WTC11 (cell line): ENCODE measurements around the gene PIK3C3. TPM values are rescaled to one million over a fixed set of nuclear protein-coding genes. Genes with fewer than 3 reads are reported as not detected.

Source experiments
- ATAC-seq: fragments of 200-7000 bp; cut with Tn5 transposase; 2 replicates; pipeline ENCODE4 v1.10.0; 2021; ENCODE audit warnings: mild to moderate bottlenecking, moderate library complexity
- CTCF ChIA-PET: fragments of 300-600 bp; sonication (Branson Sonifier 250); formaldehyde crosslinking; loops from one replicate; lab custom pipeline; 2021; ENCODE audit warnings: antibody characterized with exemption; lab: Charles Lee
- POLR2A ChIA-PET: fragments of 350-600 bp; sonication (Branson Sonifier 250); formaldehyde crosslinking; loops from one replicate; lab custom pipeline; 2021; ENCODE audit warnings: antibody characterized with exemption; lab: Charles Lee
- DNase-seq: peaks from one replicate; pipeline ENCODE4 v3.0.0; 2021; ENCODE audit warnings: low spot score
- H3K27ac Mint-ChIP-seq: 2 replicates; pipeline ENCODE4 v1.8.0; 2021; ENCODE audit warnings: mixed read lengths
- H3K27me3 Mint-ChIP-seq: 2 replicates; pipeline ENCODE4 v1.8.0; 2021; ENCODE audit warnings: low read depth, mild to moderate bottlenecking, moderate library complexity, mixed read lengths
- H3K36me3 Mint-ChIP-seq: 2 replicates; pipeline ENCODE4 v1.8.0; 2021; ENCODE audit warnings: mixed read lengths
- H3K4me1 Mint-ChIP-seq: 2 replicates; pipeline ENCODE4 v1.8.0; 2022; ENCODE audit warnings: mixed read lengths
- H3K4me3 Mint-ChIP-seq: 2 replicates; pipeline ENCODE4 v1.8.0; 2021; ENCODE audit warnings: mild to moderate bottlenecking, moderate library complexity, mixed read lengths
- H3K9me3 Mint-ChIP-seq: 2 replicates; pipeline ENCODE4 v1.8.0; 2021; ENCODE audit warnings: mixed read lengths
- ARID4B ChIP-seq: sonication (generic); formaldehyde crosslinking; IDR thresholded peaks from 2 replicates; pipeline ENCODE4 v1.8.0; 2023; ENCODE audit warnings: missing genetic modification reagents, mild to moderate bottlenecking, borderline replicate concordance
- ATF1 ChIP-seq: sonication (generic); formaldehyde crosslinking; IDR thresholded peaks from 2 replicates; pipeline ENCODE4 v1.8.1; 2023; ENCODE audit warnings: mild to moderate bottlenecking, moderate library complexity, missing genetic modification reagents
- CBFB ChIP-seq: sonication (generic); formaldehyde crosslinking; IDR thresholded peaks from 2 replicates; pipeline ENCODE4 v1.8.1; 2022; ENCODE audit warnings: mild to moderate bottlenecking, low read depth, missing genetic modification reagents
- CREM ChIP-seq: sonication (generic); formaldehyde crosslinking; IDR thresholded peaks from 2 replicates; pipeline ENCODE4 v1.8.1; 2022; ENCODE audit warnings: mild to moderate bottlenecking, missing genetic modification reagents, moderate library complexity
- ELF4 ChIP-seq: sonication (generic); formaldehyde crosslinking; IDR thresholded peaks from 2 replicates; pipeline ENCODE4 v1.8.1; 2022; ENCODE audit warnings: low read depth, mild to moderate bottlenecking, moderate library complexity, missing genetic modification reagents
- ESRRA ChIP-seq: sonication (generic); formaldehyde crosslinking; IDR thresholded peaks from 2 replicates; pipeline ENCODE4 v1.8.1; 2022; ENCODE audit warnings: mild to moderate bottlenecking, missing genetic modification reagents, borderline replicate concordance
- FOXJ3 ChIP-seq: sonication (generic); formaldehyde crosslinking; IDR thresholded peaks from 2 replicates; pipeline ENCODE4 v1.9.0; 2021; ENCODE audit warnings: missing genetic modification reagents, mild to moderate bottlenecking, borderline replicate concordance
- JAZF1 ChIP-seq: fragments of 250-450 bp; sonication (Bioruptor Pico); IDR thresholded peaks from 2 replicates; pipeline ENCODE4 v1.9.0; 2021; ENCODE audit warnings: moderate library complexity, mild to moderate bottlenecking, inconsistent platforms
- KAT7 ChIP-seq: sonication (generic); formaldehyde crosslinking; IDR thresholded peaks from 2 replicates; pipeline ENCODE4 v1.8.1; 2023; ENCODE audit warnings: missing genetic modification reagents, mild to moderate bottlenecking, borderline replicate concordance
- MAX ChIP-seq: sonication (generic); formaldehyde crosslinking; IDR thresholded peaks from 2 replicates; pipeline ENCODE4 v1.8.0; 2022; ENCODE audit warnings: mild to moderate bottlenecking, missing genetic modification reagents
- NFYB ChIP-seq: sonication (generic); formaldehyde crosslinking; conservative IDR thresholded peaks from 2 replicates; pipeline ENCODE4 v1.8.0; 2022; ENCODE audit warnings: low read depth, missing genetic modification reagents
- OVOL2 ChIP-seq: fragments of 250-450 bp; sonication (Bioruptor Pico); IDR thresholded peaks from 2 replicates; pipeline ENCODE4 v1.9.0; 2021; ENCODE audit warnings: mild to moderate bottlenecking, borderline replicate concordance
- RORB ChIP-seq: fragments of 250-450 bp; sonication (Bioruptor Pico); IDR thresholded peaks from 2 replicates; pipeline ENCODE4 v1.9.0; 2021; ENCODE audit warnings: mild to moderate bottlenecking
- SMAD3 ChIP-seq: sonication (generic); formaldehyde crosslinking; IDR thresholded peaks from 2 replicates; pipeline ENCODE4 v1.8.0; 2022; ENCODE audit warnings: missing genetic modification reagents, mild to moderate bottlenecking, borderline replicate concordance
- ZNF263 ChIP-seq: sonication (generic); formaldehyde crosslinking; IDR thresholded peaks from 2 replicates; pipeline ENCODE4 v1.8.1; 2022; ENCODE audit warnings: low read depth, mild to moderate bottlenecking, moderate library complexity, missing genetic modification reagents
- ZNF425 ChIP-seq: fragments of 250-450 bp; sonication (Bioruptor Pico); conservative IDR thresholded peaks from 2 replicates; pipeline ENCODE4 v1.9.0; 2021; ENCODE audit warnings: mild to moderate bottlenecking
- ZNF512 ChIP-seq: sonication (generic); formaldehyde crosslinking; IDR thresholded peaks from 2 replicates; pipeline ENCODE4 v1.8.1; 2022; ENCODE audit warnings: missing genetic modification reagents, borderline replicate concordance
- total RNA-seq: library from RNA; stranded (reverse); gene quantifications from 3 replicates; pipeline ENCODE4 v1.2.3, GENCODE V29; 2021

The PIK3C3 gene
- total RNA-seq, 1 experiment from 2014 or later, result 40.4 TPM

- H3K4me3 Mint-ChIP-seq, result no peak overlapping the region
These were observed 33.3 kb upstream of the PIK3C3 start for GRCh38 chr18:41921770-41922169.

More at GRCh38 chr18:41921770-41922169, 33.3 kb upstream of the PIK3C3 start:
- TF ChIP-seq ATF1 (CRISPR knock-in tag) (no peak), JAZF1 (no peak), ARID4B (CRISPR knock-in tag) (no peak), ZNF425 (no peak), FOXJ3 (CRISPR knock-in tag) (no peak), SMAD3 (CRISPR knock-in tag) (no peak), OVOL2 (no peak), MAX (CRISPR knock-in tag) (no peak), ESRRA (no peak), CREM (CRISPR knock-in tag) (no peak), NFYB (CRISPR knock-in tag) (no peak), KAT7 (CRISPR knock-in tag) (no peak), ELF4 (no peak), RORB (CRISPR knock-in tag) (no peak), ZNF512 (CRISPR knock-in tag) (no peak), CBFB (CRISPR knock-in tag) (no peak), ZNF263 (no peak)
- DNase-seq, result no peak
- POLR2A ChIA-PET, result no interaction called here
- no peaks in the 10 kb centered on the region for H3K36me3 Mint-ChIP-seq
- H3K27ac Mint-ChIP-seq, result no peak overlapping the region
- CTCF ChIA-PET, result no interaction called here
- no peak for ATAC-seq
- H3K27me3 Mint-ChIP-seq, result no peaks in the 10 kb centered on the region; the same call in 1 of the 2 replicates
- peaks cover 4% of the 10 kb centered on the region; the same call in 1 of the 2 replicates for H3K4me1 Mint-ChIP-seq
- H3K9me3 Mint-ChIP-seq, result no peaks in the 10 kb centered on the region
